T47D (cell line): ENCODE data around the gene RNF126.
A peak's percentile ranks its signal among the peaks of the same experiment; 100 is the strongest.

Experiments used
- DNase-seq, 2 experiments: peaks; one replicate each; pipeline versions ENCODE4 v3.0.0 to v3.0.0-alpha.2; 2011 to 2012; ENCODE audit warnings: low read depth in 1 of 2, low spot score in 1 of 2
- JUND ChIP-seq: IDR thresholded peaks from 2 replicates; pipeline ENCODE4 v1.6.1; 2012; ENCODE audit warnings: low read depth
- in situ Hi-C: cut with HindIII; loops from 2 replicates; pipeline ENCODE4 v1.10.0; 2016; ENCODE audit warnings: low sequenced_read_pairs, low pct_unique_long_range_greater_than_20kb

RNF126 gene

GRCh38 chr19:695352-695949 lies 32.4 kb upstream of the RNF126 start, which contains the start of gene PRSS57:
Gene PRSS57, minus strand, starts transcription at chr19:695452. Its CDS starts 22 bp downstream, at chr19:695430.
- in situ Hi-C loops = no loop called here
- no peak for DNase-seq
- TF ChIP-seq JUND = no peak

DNA sequence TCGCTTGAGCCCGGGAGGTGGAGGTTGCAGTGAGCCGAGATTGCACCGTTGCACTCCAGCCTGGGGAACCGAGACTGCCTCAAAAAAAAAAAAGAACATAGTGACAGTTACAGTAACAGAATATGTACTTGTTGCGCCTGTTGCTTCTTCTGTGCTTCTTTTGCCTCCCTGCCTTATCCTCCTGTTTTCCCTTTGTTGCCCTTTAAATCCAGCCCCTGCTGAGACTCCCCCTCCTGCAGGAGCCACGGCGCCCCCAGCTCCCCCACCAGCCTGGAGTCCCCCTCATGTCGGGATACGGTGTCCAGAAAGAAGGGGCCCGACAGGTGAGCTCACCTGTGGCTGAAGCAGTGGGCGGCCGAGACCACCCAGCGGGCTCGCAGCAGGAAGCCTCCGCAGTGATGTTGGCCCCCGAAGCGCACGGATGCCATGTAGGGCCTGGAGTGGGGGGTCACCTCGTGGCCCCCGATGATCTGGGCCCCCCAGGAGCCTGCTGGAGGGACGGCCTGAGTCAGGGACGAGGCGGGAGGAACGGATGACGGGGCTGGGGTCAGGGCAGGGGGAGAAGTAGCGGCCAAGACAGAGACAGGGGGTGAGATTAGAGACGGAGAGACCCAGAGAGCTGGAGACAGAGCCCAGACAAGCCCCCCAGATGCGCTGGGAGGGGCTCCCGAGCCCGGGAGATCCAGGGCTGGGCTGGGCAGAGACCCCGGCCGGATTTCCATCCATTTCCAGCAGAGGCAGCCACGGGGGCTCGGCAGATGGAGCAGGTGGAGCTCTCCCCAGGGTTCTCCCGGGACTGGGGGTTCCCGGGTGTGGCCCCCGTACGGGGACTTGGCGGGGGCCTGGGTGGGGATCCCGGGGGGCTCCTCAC lies 31.7 kb upstream of the RNF126 start:
- DNase-seq = no peak
- in situ Hi-C loops = no loop called here
- no peak for TF ChIP-seq JUND

DNA sequence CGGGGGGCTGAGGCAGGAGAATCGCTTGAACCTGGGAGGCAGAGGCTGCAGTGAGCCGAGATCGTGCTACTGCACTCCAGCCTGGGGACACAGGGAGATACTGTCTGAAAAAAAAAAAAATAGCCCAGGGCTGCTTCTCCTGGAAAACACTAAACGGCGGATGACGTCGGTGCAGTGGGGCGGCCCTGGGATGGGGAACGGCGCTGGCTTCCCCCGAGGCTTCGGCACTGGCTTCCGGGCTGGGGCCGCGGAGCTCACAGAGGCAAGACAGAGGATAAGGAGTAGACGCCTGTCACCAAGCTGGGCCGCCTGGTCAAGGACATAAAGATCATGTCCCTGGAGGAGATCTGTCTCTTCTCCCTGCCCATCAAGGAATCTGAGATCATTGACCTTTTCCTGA lies 27.2 kb upstream of the RNF126 start:
- no peak for DNase-seq
- no peak for TF ChIP-seq JUND
- in situ Hi-C loops = no loop called here

- in situ Hi-C loops = no loop called here
- DNase-seq = no peak
- no peak for TF ChIP-seq JUND
Observed at GRCh38 chr19:688992-689391, 26.0 kb upstream of the RNF126 start.

- in situ Hi-C loops = no loop called here
- no peak for DNase-seq
- no peak for TF ChIP-seq JUND
Observed at GRCh38 chr19:688214-688613, 25.2 kb upstream of the RNF126 start.

- no peak for DNase-seq
- in situ Hi-C loops = no loop called here
- TF ChIP-seq JUND = no peak
Observed at GRCh38 chr19:687569-688166, 24.7 kb upstream of the RNF126 start.

- DNase-seq = no peak
- in situ Hi-C loops = no loop called here
- no peak for TF ChIP-seq JUND
Observed at GRCh38 chr19:686589-687297, 23.7 kb upstream of the RNF126 start.

- TF ChIP-seq JUND = no peak
- in situ Hi-C loops = no loop called here
- DNase-seq = no peak
Observed at GRCh38 chr19:685454-685931, 22.5 kb upstream of the RNF126 start.

DNA sequence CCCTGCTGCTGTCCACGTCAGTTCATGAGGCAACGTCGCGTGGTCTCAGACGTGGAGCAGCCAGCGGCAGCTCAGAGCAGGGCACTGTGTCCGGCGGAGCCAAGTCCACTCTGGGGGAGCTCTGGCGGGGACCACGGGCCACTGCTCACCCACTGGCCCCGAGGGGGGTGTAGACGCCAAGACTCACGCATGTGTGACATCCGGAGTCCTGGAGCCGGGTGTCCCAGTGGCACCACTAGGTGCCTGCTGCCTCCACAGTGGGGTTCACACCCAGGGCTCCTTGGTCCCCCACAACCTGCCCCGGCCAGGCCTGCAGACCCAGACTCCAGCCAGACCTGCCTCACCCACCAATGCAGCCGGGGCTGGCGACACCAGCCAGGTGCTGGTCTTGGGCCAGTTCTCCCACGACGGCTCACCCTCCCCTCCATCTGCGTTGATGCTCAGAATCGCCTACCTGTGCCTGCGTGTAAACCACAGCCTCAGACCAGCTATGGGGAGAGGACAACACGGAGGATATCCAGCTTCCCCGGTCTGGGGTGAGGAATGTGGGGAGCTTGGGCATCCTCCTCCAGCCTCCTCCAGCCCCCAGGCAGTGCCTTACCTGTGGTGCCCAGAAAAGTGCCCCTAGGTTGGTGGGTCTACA lies 19.8 kb upstream of the RNF126 start:
- TF ChIP-seq JUND = no peak
- in situ Hi-C loops = no loop called here
- no peak for DNase-seq

DNA sequence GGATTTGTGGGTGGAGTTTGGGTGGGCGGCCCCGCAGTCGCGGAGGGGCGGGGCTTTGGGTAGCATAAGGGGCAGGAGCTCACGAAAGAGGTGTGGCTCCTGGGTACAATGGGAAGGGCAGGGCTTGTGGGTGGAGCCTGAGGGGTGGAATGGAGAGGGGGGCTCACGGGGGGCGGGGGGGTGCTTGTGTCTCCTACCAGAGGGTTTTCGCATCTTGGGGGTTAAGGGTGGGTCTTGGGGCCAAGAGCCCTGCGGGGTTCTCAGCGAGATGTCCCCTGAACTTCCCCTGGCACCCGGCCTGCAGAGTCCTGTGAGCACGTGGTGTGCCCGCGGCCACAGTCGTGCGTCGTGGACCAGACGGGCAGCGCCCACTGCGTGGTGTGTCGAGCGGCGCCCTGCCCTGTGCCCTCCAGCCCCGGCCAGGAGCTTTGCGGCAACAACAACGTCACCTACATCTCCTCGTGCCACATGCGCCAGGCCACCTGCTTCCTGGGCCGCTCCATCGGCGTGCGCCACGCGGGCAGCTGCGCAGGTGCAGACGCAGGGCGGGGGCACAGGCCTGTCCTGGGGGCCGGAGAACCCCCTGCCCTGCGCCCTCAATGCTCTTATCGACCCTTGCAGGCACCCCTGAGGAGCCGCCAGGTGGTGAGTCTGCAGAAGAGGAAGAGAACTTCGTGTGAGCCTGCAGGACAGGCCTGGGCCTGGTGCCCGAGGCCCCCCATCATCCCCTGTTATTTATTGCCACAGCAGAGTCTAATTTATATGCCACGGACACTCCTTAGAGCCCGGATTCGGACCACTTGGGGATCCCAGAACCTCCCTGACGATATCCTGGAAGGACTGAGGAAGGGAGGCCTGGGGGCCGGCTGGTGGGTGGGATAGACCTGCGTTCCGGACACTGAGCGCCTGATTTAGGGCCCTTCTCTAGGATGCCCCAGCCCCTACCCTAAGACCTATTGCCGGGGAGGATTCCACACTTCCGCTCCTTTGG lies 18.3 kb upstream of the RNF126 start:
- peak in 1 of 2 experiments; percentile 95 for DNase-seq
- no peak for TF ChIP-seq JUND
- in situ Hi-C loops = no loop called here
